HG03520 (cell line): Measurements from ENCODE around the gene EVA1A.

Experiments used
- ATAC-seq: cut with Tn5 transposase; IDR thresholded peaks from one replicate; pipeline ENCODE4 v1.9.1; 2021; ENCODE audit warnings: mild to moderate bottlenecking, moderate library complexity; ENCODE audit not compliant: unreplicated experiment

Gene EVA1A

GRCh38 chr2:75564026-75564688 is 3.4 kb upstream of the EVA1A start:
- ATAC-seq = no peak

GRCh38 chr2:75563591-75563990 is 2.9 kb upstream of the EVA1A start:
- ATAC-seq = no peak

- no peak for ATAC-seq
Measured at GRCh38 chr2:75562513-75562864, 1.8 kb upstream of the EVA1A start.

DNA sequence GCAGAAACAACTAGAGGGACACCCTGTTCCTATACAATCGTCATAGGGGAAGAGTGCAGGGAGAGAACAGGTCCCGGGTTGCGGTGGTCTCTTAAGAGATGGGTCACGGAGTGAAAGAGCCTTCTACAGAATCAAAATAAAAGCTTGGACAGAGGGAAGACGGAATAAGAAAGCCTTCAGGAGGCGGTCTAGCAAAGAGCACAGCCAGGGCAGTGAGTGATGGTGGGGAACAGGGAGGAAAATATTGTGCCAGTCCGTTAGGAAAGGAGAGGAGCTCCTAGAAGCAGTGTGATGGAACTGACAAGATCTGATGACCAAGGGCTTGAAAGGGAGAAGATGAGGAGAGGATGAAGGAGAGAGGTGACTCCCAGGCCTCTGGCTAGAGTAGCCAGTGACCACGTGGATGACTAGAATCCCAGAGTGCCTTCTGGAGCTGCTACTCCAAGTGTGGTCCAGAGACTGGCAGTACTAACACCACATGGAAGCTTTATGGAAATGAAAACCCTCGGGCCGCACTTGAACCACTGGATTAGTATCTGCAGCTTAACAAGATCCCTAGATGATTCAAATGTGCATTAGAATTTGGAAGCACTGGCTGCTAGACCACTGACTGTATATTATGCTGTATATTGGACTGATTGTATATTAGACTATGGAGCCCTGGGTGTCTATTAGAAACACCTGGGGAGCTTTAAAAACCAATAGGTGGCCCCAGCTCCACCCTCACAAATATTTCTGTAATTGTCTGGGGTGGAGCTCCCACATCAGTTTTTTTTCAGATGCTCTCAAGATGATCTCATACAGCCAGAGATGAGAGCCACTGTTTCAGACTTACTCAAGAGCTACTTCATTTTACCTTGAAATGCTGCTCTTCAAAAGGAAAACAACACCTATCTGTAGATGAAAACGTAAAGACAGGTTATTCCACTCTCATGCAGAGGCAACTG is 1.1 kb upstream of the EVA1A start:
- ATAC-seq = no peak

DNA sequence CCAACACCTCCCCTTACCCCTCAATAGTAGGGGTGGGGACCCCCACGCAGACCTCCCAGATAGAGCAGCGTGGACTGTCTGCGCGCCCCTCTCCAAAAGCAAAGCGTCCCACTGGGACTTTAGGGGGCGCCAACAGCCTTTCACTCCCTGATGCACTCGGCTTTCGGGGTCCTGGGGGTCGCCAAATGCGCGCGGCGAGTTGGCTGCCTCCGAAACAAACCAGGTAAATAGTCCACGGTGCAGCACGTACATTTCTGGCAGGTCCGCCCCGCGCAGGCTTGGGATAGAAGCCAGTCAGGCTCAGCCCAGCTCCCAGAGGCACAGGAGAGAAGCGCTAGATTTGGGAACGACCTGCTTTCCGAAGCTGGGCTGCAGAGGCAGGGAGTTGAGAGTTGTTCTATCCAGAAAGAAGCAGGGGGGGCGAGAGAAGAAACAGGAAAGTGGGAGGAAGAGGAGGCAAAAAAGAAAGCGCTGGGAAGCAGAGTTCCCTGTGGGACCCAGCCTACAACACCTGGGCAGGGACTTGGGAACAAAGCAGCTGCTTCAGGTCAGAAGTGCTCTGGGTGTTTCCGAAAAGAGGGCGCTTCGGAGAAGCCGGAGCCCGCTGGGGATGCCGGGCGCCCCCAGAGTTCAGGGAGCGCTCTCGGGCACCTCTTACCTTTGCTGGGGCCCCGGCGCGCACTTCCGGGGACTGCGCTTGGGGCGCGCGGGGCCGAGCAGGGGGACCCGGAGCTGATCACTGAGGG is 544 bp downstream of the EVA1A start:
- no peak for ATAC-seq

GRCh38 chr2:75559680-75560021 is 1.1 kb downstream of the EVA1A start:
- no peak for ATAC-seq

DNA sequence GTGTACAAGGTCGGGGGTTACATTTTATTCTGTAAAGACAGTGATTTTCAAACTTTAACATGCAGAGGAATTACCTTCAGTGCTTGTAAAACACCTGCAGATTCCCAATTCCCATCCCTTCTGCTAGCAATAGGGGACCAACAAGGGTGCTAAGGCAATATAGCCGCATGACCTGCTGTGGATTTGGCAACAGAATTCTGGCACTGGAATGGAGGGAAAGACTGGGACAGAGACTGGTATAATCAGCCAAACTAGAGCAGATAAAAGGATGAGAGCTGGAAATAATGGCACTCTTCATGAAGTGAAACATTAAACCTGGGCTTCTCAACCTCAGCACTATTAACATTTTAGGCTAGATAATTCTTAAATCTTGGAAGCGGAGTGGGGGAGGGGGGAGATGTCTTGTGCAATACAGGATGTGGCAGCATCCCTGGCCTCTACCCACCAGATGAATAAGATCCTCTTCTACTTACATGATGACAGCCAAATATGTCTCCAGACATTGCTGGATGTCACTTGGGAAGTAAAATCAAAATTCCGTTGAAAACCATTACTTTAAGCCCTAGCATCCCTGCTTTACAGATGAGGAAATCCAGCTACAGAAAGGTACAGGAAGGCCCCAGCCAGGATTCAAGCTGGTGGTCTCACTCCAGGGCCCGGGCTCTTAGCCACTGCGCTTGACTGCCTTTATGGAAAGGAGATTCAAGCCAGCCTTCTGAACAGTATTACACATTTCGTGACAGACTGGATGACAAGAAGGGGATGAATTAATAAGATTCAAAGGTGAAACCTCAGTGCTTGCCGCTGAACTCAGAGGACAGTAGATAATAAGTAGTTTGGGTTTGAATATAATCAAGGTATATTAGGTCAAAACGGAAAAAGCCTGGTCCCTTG is 1.7 kb downstream of the EVA1A start:
- no peak for ATAC-seq

GRCh38 chr2:75558136-75558535 is 2.6 kb downstream of the EVA1A start:
- no peak for ATAC-seq

DNA sequence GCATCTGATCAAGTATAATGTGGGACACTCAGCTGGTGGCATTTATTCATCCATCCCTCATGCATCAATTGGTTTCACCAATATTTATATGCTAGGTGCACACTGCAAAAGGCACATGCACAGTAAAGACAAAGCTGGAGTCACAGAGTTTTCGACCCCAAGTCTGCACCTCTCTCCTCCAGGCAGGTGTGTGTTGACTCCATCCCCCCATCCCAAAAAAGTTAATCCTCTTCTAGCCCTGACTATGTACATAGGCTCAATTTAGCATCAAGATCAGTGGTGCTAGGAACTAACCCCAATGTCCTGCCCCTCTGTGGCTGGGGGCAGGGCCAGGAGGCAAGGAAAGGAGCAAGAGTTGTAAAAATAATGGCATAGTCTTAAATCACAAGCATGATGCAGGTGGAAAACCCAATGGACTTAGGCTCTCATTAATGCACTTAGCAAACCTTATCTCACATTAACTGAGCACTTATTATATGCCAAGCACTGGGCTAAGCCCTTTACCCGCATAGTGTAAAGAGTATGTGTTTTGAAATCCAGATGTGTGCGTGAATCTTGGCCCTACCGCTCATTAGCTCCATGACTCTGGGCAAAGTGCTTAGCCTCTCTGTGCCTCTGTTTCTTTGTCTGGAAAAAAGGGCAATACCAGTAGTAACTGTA is 3.1 kb downstream of the EVA1A start:
- ATAC-seq = no peak

DNA sequence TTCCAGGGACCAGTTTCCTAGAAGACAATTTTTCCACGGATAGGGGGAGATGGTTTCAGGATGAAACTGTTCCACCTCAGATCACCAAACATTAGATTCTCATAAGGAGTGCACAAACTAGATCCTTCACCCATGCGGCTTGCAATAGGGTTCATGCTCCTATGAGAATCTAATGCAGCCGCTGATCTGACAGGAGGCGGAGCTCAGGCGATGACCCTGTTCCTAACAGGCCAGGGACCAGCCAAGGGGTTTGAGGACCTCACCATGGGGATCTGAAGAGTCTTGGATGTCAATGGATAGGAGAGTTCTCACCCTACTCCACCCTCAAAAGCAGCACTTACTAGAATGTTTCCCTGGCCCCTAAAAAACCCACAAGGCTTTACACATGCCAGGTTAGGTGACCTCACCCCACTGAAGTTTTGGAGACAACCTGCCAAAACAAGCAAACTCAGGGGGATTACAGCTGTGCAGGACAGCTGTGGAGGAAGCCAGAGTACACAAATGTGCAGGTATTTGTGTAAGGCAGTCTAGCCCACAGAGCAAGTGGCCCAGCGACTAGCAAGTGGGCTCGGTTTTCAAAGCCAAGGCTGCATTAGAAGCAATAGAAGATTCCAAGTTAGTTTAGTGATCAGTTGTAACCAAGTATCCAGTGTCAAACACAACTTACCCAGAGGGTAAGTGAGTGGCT is 3.9 kb downstream of the EVA1A start:
- no peak for ATAC-seq

DNA sequence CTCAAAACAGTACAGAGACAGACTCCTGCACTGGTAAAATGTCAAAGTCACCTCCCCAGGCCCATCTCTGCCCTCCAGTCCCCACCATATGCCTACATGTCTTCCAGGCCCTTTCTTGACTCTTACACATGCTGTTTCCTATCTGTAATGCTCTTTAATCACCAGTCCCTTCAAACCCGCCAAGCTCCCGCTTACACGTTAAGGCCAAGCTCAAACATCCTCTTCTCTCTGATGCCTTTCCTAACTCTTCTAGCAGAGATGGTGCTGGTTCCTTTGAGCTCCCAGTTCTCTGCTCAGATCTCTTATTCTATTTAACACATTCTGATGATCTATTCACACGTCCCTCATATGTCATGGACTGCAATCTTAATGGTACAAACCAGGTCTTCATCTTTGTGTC is 5.0 kb downstream of the EVA1A start:
- no peak for ATAC-seq

GRCh38 chr2:75553935-75554531 is 6.7 kb downstream of the EVA1A start:
- no peak for ATAC-seq

DNA sequence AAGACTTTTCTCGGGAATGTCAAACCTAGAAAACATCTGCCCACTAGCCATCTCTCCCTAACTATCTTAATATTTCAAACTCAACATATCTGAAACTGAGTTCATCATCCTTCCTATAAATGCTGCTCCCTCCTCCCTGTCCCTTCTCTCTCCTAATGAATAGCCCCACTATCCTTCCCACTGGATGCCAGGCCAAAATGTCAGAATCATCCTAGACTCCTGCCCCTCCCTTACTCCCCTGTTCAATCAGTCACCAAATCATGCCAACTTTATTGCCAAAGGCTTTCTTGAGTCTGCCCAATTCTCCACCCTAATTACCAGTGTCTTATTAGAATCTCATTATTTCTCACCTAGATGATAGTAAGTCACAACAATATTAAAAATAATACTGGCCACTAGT is 8.5 kb downstream of the EVA1A start:
- no peak for ATAC-seq

GRCh38 chr2:75551434-75551833 is 9.3 kb downstream of the EVA1A start:
- ATAC-seq = no peak

GRCh38 chr2:75549401-75550253 is 11.1 kb downstream of the EVA1A start:
- ATAC-seq = no peak

DNA sequence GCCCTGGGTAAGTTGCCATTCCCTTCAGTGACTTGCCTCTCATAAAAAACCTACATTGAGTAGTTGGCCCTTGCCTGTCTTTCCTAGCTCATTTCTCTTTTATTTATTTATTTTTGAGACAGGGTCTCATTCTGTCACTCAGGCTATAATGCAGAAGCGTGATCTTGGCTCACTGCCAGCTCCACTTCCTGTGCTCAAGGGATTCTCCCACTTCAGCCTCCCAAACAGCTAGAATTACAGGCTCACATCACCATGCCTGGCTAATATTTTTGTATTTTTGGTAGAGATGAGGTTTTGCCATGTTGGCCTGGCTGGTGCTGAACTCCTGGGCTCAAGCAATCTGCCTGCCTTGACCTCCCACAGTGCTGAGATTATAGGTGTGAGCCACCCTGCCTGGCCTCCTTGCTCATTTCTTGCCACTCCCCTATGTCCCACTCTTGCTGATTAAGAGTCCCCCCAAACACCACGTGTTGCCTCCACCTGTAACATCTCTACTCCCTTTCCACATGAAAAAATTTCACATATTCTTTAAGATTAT is 12.6 kb downstream of the EVA1A start:
- ATAC-seq = no peak

GRCh38 chr2:75547345-75548035 is 13.2 kb downstream of the EVA1A start:
- no peak for ATAC-seq
